Measurements from ENCODE around the gene ATP5MK.
"Not testable (repeated sequence)": the region's sequence is repeated elsewhere in the genome, so short reads cannot be mapped to it uniquely, and the experiment has no call there.

ATP5MK gene

GRCh38 chr10:103427866-103428265 is 31.6 kb upstream of the ATP5MK start:
- TF ChIP-seq, protein P1, sequence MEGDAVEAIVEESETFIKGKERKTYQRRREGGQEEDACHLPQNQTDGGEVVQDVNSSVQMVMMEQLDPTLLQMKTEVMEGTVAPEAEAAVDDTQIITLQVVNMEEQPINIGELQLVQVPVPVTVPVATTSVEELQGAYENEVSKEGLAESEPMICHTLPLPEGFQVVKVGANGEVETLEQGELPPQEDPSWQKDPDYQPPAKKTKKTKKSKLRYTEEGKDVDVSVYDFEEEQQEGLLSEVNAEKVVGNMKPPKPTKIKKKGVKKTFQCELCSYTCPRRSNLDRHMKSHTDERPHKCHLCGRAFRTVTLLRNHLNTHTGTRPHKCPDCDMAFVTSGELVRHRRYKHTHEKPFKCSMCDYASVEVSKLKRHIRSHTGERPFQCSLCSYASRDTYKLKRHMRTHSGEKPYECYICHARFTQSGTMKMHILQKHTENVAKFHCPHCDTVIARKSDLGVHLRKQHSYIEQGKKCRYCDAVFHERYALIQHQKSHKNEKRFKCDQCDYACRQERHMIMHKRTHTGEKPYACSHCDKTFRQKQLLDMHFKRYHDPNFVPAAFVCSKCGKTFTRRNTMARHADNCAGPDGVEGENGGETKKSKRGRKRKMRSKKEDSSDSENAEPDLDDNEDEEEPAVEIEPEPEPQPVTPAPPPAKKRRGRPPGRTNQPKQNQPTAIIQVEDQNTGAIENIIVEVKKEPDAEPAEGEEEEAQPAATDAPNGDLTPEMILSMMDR (IDR thresholded peaks at IDR 0.05; ENCODE audit: borderline replicate concordance, insufficient read depth, low read depth, low read length): no peak
- H3K4me3 ChIP-seq (ENCODE audit: low read depth, low read length): no peak overlapping the region

- no peak overlapping the region for H3K4me3 ChIP-seq (ENCODE audit: low read depth, low read length)
- TF ChIP-seq, protein P1 (IDR thresholded peaks at IDR 0.05; ENCODE audit: borderline replicate concordance, insufficient read depth, low read depth, low read length): no peak
Observed at GRCh38 chr10:103423748-103424147, 27.5 kb upstream of the ATP5MK start.

DNA sequence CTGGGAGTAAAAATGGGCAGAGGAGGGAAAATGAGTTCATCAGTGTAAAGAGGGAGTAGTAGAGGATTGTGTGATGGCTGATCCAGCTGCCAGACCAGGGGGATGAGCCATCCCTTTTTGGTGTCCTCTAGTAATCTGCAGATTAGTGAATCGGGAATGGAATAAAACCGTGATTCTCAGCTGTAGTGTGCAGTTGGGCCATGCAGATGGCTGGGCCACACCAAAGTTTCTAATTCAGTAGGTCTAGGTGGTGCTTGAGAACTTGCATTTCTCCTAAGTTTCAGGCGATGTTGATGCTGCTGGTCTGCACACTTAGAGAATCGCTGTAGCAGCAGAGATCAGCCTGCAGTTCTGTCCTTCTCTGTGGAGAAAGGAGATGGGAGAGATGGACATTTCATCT is 22.8 kb upstream of the ATP5MK start:
- TF ChIP-seq, protein P1 (IDR thresholded peaks at IDR 0.05; ENCODE audit: borderline replicate concordance, insufficient read depth, low read depth, low read length): no peak
- no peak overlapping the region for H3K4me3 ChIP-seq (ENCODE audit: low read depth, low read length)

DNA sequence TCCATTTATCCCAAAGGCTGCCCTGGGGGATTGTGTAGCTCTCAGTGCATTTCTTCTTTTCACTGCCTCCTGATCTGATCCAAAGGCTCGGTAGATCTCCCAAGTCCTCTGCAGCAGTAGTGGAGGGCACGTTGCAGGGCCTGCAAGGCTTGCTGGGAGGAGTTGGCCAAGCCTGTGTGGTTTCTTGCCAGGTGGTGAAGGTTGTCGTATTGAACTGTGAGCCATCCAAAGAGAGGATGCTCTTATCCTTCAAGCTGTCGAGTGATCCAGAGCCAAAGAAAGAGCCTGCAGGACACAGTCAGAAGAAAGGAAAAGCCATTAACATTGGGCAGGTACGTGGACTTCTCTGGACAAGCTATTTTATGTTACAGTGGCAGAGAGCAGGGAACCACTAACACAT is 21.3 kb upstream of the ATP5MK start:
- TF ChIP-seq, protein P1 (IDR thresholded peaks at IDR 0.05; ENCODE audit: borderline replicate concordance, insufficient read depth, low read depth, low read length): no peak
- H3K4me3 ChIP-seq (ENCODE audit: low read depth, low read length): no peak overlapping the region

- H3K4me3 ChIP-seq (ENCODE audit: low read depth, low read length): not testable (repeated sequence)
Observed at GRCh38 chr10:103417148-103417469, 20.8 kb upstream of the ATP5MK start.

- TF ChIP-seq, protein P1 (IDR thresholded peaks at IDR 0.05; ENCODE audit: borderline replicate concordance, insufficient read depth, low read depth, low read length): peak; percentile 33; the same call in 1 of the 2 replicates
- H3K4me3 ChIP-seq (ENCODE audit: low read depth, low read length): no peak overlapping the region
Observed at GRCh38 chr10:103416436-103417147, 20.3 kb upstream of the ATP5MK start.

- TF ChIP-seq, protein P1 (IDR thresholded peaks at IDR 0.05; ENCODE audit: borderline replicate concordance, insufficient read depth, low read depth, low read length): no peak
- H3K4me3 ChIP-seq (ENCODE audit: low read depth, low read length): no peak overlapping the region
Observed at GRCh38 chr10:103415581-103415980, 19.3 kb upstream of the ATP5MK start.
